Vagina (tissue), 2 donors: ENCODE measurements around the gene NODAL. TPM values are rescaled to one million over a fixed set of nuclear protein-coding genes. Genes with fewer than 3 reads are reported as not detected.
A peak's percentile ranks its signal among the peaks of the same experiment; 100 is the strongest.

Experiments
- DNase-seq, 2 donors: peaks; one replicate each; pipeline ENCODE4 v3.0.0-alpha.2; 2017; ENCODE audit errors: extremely low spot score in 2 of 2
- H3K27ac ChIP-seq: fragments of 200-600 bp; sonication (generic); one replicate; pipeline ENCODE4 v1.5.1; 2019
- H3K27me3 ChIP-seq: fragments of 200-600 bp; sonication (generic); one replicate; pipeline ENCODE4 v1.5.1; 2019
- H3K36me3 ChIP-seq, 2 donors: fragments of 200-600 bp; sonication (generic); one replicate each; pipeline ENCODE4 v1.5.1; 2017 to 2019
- H3K4me1 ChIP-seq: fragments of 200-600 bp; sonication (generic); one replicate; pipeline ENCODE4 v1.5.1; 2019
- H3K4me3 ChIP-seq, 2 donors: fragments of 200-600 bp; sonication (generic); 1 replicate in 1 of 2; 2 replicates in 1 of 2; pipeline ENCODE4 v1.5.1; 2016 to 2019
- H3K9me3 ChIP-seq: fragments of 200-600 bp; sonication (generic); one replicate; pipeline ENCODE4 v1.5.1; 2019
- POLR2A ChIP-seq, 2 donors: fragments of 450-650 bp; IDR thresholded peaks; one replicate each; pipeline ENCODE4 v1.6.1; 2017; ENCODE audit warnings: antibody characterized with exemption in 2 of 2, mild to moderate bottlenecking in 2 of 2, moderate library complexity in 2 of 2
- POLR2AphosphoS5 ChIP-seq, 2 donors: sonication (generic); formaldehyde crosslinking; IDR thresholded peaks; one replicate each; pipeline ENCODE4 v1.9.0; 2017; ENCODE audit warnings: antibody characterized with exemption in 2 of 2, mild to moderate bottlenecking in 2 of 2, low read depth in 1 of 2; ENCODE audit not compliant: insufficient read depth in 1 of 2
- intact Hi-C: fragments of 100-400 bp; cut with DNase I; formaldehyde crosslinking; loops from one replicate; pipeline ENCODE4 v1.15.1; 2023
- total RNA-seq: library from RNA; depleted of rRNA; stranded (reverse); fragments of >200 nt; gene quantifications from one replicate; pipeline ENCODE4 v1.2.3, GENCODE V29; 2016
- TF ChIP-seq, protein P1 (sequence below), 3 experiments: fragments of 450-650 bp in 2 of 3; fragments of 200-600 bp in 1 of 3; sonication (generic) in 1 of 3; IDR thresholded peaks; one replicate each; pipeline ENCODE4 v1.5.1; 2017 to 2019; ENCODE audit warnings: antibody characterized with exemption in 3 of 3, mild to moderate bottlenecking in 2 of 3, moderate library complexity in 2 of 3

Gene NODAL
- total RNA-seq, 1 donor from 2014 or later: not detected

DNA sequence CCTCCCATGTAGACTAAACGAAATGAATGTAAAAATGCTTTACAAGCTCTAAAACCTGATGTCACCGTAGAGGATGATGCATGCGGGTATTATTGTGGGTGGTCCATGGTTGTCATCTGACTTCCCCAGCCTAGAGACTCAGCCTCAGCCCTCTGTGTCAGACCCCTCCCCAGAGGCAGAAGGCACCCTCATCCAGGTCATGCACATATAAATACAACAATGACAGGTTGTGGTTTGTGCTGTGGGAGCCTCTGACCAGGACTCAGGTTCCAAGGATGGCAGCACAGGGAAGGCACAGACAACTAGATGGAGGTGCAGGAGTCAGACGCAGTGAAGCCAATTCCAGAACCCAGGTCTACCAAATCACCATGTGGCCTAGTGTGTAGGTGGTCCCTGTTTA, 3.3 kb upstream of the NODAL start:
- peaks cover 24% of the 10 kb centered on the region for H3K4me1 ChIP-seq
- H3K36me3 ChIP-seq: no peaks in the 10 kb centered on the region
- intact Hi-C loops: no loop called here
- H3K27me3 ChIP-seq: no peaks in the 10 kb centered on the region
- DNase-seq: no peak
- H3K9me3 ChIP-seq: no peaks in the 10 kb centered on the region
- H3K4me3 ChIP-seq: no peak overlapping the region
- no peak overlapping the region for H3K27ac ChIP-seq
- TF ChIP-seq POLR2A (IDR thresholded peaks at IDR 0.05) (no peak), POLR2AphosphoS5 (IDR thresholded peaks at IDR 0.05; ENCODE audit: insufficient read depth in 1 of 2, low read depth in 1 of 2) (no peak)
- TF ChIP-seq, protein P1, sequence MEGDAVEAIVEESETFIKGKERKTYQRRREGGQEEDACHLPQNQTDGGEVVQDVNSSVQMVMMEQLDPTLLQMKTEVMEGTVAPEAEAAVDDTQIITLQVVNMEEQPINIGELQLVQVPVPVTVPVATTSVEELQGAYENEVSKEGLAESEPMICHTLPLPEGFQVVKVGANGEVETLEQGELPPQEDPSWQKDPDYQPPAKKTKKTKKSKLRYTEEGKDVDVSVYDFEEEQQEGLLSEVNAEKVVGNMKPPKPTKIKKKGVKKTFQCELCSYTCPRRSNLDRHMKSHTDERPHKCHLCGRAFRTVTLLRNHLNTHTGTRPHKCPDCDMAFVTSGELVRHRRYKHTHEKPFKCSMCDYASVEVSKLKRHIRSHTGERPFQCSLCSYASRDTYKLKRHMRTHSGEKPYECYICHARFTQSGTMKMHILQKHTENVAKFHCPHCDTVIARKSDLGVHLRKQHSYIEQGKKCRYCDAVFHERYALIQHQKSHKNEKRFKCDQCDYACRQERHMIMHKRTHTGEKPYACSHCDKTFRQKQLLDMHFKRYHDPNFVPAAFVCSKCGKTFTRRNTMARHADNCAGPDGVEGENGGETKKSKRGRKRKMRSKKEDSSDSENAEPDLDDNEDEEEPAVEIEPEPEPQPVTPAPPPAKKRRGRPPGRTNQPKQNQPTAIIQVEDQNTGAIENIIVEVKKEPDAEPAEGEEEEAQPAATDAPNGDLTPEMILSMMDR (IDR thresholded peaks at IDR 0.05): no peak

DNA sequence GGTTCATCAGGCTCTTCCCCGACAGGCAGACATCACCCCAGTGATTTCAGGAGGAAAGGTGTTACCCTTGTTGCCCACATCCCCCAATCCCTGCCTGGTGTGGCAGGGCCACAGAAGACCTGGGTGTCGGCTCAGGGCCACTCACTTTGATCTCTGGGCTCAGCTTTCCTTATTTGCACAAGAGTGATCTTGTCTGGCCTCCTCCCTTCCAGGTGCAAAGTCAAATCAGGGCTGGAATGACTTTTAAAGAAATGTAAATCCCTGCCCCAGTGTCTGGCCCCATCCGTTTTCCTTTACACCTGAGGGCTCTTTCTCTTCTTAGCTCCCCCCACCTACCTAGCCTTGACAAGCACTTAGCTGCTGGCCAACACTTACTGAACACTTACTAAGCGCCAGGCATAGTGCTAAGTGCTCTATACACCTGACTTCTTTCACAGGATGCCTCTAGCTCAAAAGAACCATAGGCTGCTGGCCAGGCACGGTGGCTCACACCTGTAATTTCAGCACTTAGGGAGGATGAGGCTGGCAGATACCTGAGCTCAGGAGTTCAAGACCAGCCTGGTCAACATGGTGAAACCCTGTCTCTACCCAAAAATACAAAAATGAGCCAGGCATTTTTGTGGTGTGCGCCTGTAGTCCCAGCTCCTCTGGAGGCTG, 979 bp upstream of the NODAL start:
- Histone ChIP-seq H3K9me3 (no peaks in the 10 kb centered on the region), H3K4me1 (peaks cover 24% of the 10 kb centered on the region), H3K36me3 (no peaks in the 10 kb centered on the region), H3K4me3 (no peak overlapping the region), H3K27ac (no peak overlapping the region), H3K27me3 (no peaks in the 10 kb centered on the region)
- TF ChIP-seq POLR2AphosphoS5 (IDR thresholded peaks at IDR 0.05; ENCODE audit: insufficient read depth in 1 of 2, low read depth in 1 of 2): no peak
- TF ChIP-seq, protein P1 (IDR thresholded peaks at IDR 0.05): no peak
- TF ChIP-seq POLR2A (IDR thresholded peaks at IDR 0.05): no peak
- intact Hi-C loops: no loop called here
- DNase-seq: no peak

DNA sequence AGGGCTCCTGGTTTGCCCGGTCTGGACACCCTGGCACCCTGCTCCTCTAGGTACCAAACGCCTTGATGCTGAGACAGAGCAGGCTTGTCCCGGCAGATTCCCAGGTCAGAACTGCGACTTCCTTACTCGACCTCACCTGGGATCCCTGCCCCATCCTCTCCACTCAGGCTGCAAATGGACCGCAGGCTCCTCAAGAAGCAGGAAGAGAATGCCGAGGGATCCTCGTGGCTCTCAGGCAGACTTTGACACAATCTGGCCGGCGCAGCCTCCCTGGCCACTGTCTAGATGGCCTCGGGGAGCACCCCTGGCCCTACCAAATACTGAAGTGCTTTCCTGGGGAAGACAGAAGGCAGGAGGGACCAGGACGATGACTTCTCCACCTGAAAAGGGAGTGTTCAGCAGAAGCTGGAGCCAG, 421 bp upstream of the NODAL start:
- Histone ChIP-seq H3K4me3 (peak overlapping the region in 1 of 2 donors; percentile 46), H3K4me1 (peaks cover 24% of the 10 kb centered on the region), H3K27me3 (no peaks in the 10 kb centered on the region), H3K9me3 (no peaks in the 10 kb centered on the region), H3K36me3 (no peaks in the 10 kb centered on the region), H3K27ac (no peak overlapping the region)
- DNase-seq: no peak
- intact Hi-C loops: no loop called here
- TF ChIP-seq, protein P1 (IDR thresholded peaks at IDR 0.05): no peak
- TF ChIP-seq POLR2AphosphoS5 (IDR thresholded peaks at IDR 0.05; ENCODE audit: insufficient read depth in 1 of 2, low read depth in 1 of 2): no peak
- no peak for TF ChIP-seq POLR2A (IDR thresholded peaks at IDR 0.05)

DNA sequence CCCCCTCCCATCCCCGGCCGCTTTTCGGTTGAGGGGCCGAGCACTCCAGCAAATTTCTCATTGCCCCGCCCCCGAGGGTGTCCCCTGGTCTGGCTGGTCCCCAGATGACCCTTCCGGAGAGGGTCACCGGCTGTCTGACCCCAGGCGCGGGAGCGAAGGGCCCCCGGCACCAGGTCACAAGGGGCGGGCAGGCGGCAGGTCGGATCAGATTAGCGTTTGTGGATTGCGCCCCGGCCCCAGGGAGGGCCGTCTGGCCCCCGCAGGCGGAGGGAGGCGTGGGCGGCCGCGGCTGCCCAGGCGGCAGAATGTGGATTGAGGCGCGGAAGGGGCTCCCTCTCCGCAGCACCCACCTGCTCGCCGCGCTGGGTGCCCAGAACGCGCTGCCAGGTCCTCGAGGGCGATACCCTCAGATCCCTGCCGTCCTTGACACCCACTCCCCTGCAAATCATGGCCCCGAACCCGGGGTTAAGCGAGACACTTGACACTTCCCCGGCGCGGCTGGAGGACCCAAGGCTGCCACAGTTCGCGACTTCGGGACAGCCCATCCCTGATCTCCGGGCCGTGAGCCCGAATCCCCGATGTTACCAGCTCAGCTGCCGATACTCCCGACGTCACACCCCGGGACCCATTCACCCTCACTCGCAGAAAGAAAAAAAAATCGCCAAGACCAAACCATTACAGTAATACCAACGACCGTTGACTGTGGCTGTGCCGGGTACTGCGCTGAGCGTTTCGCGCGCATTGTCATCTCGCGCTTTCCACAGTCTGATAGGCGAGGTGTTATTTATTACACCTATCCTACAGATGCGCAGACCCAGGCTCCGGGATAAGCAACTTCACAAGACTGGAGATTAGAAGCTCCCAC, 953 bp downstream of the NODAL start:
- TF ChIP-seq POLR2AphosphoS5 (IDR thresholded peaks at IDR 0.05; ENCODE audit: insufficient read depth in 1 of 2, low read depth in 1 of 2) (no peak), POLR2A (IDR thresholded peaks at IDR 0.05) (no peak)
- TF ChIP-seq, protein P1 (IDR thresholded peaks at IDR 0.05): no peak
- no peaks in the 10 kb centered on the region for H3K36me3 ChIP-seq
- no peak for DNase-seq
- no peaks in the 10 kb centered on the region for H3K27me3 ChIP-seq
- peak overlapping the region; percentile 27 to 46 for H3K4me3 ChIP-seq
- no peaks in the 10 kb centered on the region for H3K9me3 ChIP-seq
- no peak overlapping the region for H3K27ac ChIP-seq
- peaks cover 19% of the 10 kb centered on the region for H3K4me1 ChIP-seq
- intact Hi-C loops: no loop called here

DNA sequence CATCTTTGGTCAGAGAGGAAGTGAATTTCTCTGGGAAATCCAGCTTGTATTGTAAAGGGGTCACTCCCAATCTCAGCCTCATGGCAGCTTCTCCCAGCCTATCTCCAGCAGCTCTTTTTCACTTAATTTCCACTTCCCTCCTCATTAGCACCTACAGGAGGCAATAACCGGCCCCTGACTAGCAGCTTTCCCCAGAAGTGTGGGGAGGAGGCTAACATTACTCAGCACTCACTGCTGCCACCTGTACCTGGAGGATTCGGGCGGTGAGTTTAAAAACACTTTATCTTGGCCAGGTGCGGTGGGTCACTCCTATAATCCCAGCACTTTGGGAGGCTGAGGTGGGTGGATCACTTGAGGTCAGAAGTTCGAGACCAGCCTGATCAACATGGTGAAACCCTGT, 3.8 kb downstream of the NODAL start:
- Histone ChIP-seq H3K27me3 (no peaks in the 10 kb centered on the region), H3K9me3 (no peaks in the 10 kb centered on the region), H3K27ac (no peak overlapping the region), H3K36me3 (no peaks in the 10 kb centered on the region), H3K4me3 (no peak overlapping the region), H3K4me1 (peaks cover 23% of the 10 kb centered on the region)
- DNase-seq: no peak
- intact Hi-C loops: no loop called here
- TF ChIP-seq POLR2AphosphoS5 (IDR thresholded peaks at IDR 0.05; ENCODE audit: insufficient read depth in 1 of 2, low read depth in 1 of 2) (no peak), POLR2A (IDR thresholded peaks at IDR 0.05) (no peak)
- TF ChIP-seq, protein P1 (IDR thresholded peaks at IDR 0.05): no peak
